Endothelial cell of umbilical vein (primary cell): ENCODE measurements around the gene LOXL3. TPM values are rescaled to one million over a fixed set of nuclear protein-coding genes. Genes with fewer than 3 reads are reported as not detected.

Experiments
- BruUV-seq: library from RNA; stranded (reverse); fragments of 400-500 nt; replicated peaks from 2 replicates; lab custom pipeline; 2021; lab: Mats Ljungman, UMichigan
- CTCF ChIA-PET: fragments of 300-600, 350-600 bp; sonication (Branson Sonifier 250); formaldehyde crosslinking; loops from one replicate; lab custom pipeline; 2021; ENCODE audit warnings: antibody characterized with exemption, inconsistent platforms; lab: Charles Lee
- POLR2A ChIA-PET: fragments of 300-600, 350-600 bp; sonication (Branson Sonifier 250); formaldehyde crosslinking; loops from one replicate; lab custom pipeline; 2021; ENCODE audit warnings: antibody characterized with exemption, inconsistent platforms; lab: Charles Lee
- DNase-seq: peaks from one replicate; pipeline ENCODE4 v3.0.0-alpha.2; 2011; ENCODE audit warnings: low read depth, low spot score
- FAIRE-seq: peaks from 2 replicates; lab custom pipeline; 2011; peaks lifted over from hg19 to GRCh38; lab: Jason Lieb, UNC
- H2AFZ ChIP-seq: 2 replicates; pipeline ENCODE4 v1.6.0; 2012; ENCODE audit warnings: low read depth, low read length, control low read depth, inconsistent platforms
- H3K27ac ChIP-seq: 2 replicates; pipeline ENCODE4 v1.5.1; 2011; ENCODE audit warnings: low read depth, mild to moderate bottlenecking, control low read depth, low read length, moderate library complexity; ENCODE audit not compliant: insufficient read depth
- H3K27me3 ChIP-seq, 2 experiments: 2 replicates each; pipeline versions ENCODE4 v1.6.0 to v1.6.1; 2011; ENCODE audit warnings: low read length in 2 of 2, mixed read lengths in 1 of 2; ENCODE audit not compliant: control insufficient read depth in 2 of 2, insufficient read depth in 2 of 2
- H3K36me3 ChIP-seq, 2 experiments: 2 replicates in 1 of 2; 3 replicates in 1 of 2; pipeline ENCODE4 v1.5.1; 2011; ENCODE audit warnings: low read length in 2 of 2, mild to moderate bottlenecking in 1 of 2, moderate library complexity in 1 of 2; ENCODE audit not compliant: control insufficient read depth in 2 of 2, insufficient read depth in 2 of 2; ENCODE audit errors: extremely low read depth in 1 of 2
- H3K4me1 ChIP-seq: 3 replicates; pipeline ENCODE4 v1.5.1; 2011; ENCODE audit warnings: mild to moderate bottlenecking, low read length; ENCODE audit not compliant: control insufficient read depth, insufficient read depth; ENCODE audit errors: extremely low read depth
- H3K4me2 ChIP-seq: 2 replicates; pipeline ENCODE4 v1.6.1; 2011; ENCODE audit warnings: low read length, control low read depth, mixed read lengths; ENCODE audit not compliant: insufficient read depth
- H3K4me3 ChIP-seq, 3 experiments: fragments of 200-600 bp in 1 of 3; sonication (generic), shearing (Covaris generic) in 1 of 3; replicated peaks in 1 of 3; 2 replicates each; pipeline ENCODE4 v1.5.1; 2011 to 2016; ENCODE audit warnings: control low read depth in 3 of 3, low read length in 3 of 3, mild to moderate bottlenecking in 2 of 3, inconsistent platforms in 1 of 3, low read depth in 1 of 3, moderate library complexity in 1 of 3; ENCODE audit not compliant: insufficient read depth in 1 of 3
- H3K79me2 ChIP-seq: 2 replicates; pipeline ENCODE4 v1.6.0; 2012; ENCODE audit warnings: low read length, inconsistent platforms; ENCODE audit not compliant: control insufficient read depth, insufficient read depth
- H3K9ac ChIP-seq: replicated peaks from 2 replicates; pipeline ENCODE3; 2011; ENCODE audit warnings: low read length, control low read depth; ENCODE audit not compliant: insufficient read depth; ENCODE audit errors: extremely low read depth
- H3K9me1 ChIP-seq: replicated peaks from 3 replicates; pipeline ENCODE4 v1.6.0; 2011; ENCODE audit warnings: mild to moderate bottlenecking, low read length; ENCODE audit not compliant: control insufficient read depth, insufficient read depth; ENCODE audit errors: extremely low read depth
- H3K9me3 ChIP-seq: replicated peaks from 2 replicates; pipeline ENCODE4 v1.5.1; 2012; ENCODE audit warnings: low read length, inconsistent platforms; ENCODE audit not compliant: control insufficient read depth, insufficient read depth
- H4K20me1 ChIP-seq: replicated peaks from 2 replicates; pipeline ENCODE3; 2011; ENCODE audit warnings: mild to moderate bottlenecking, low read length; ENCODE audit not compliant: control insufficient read depth, insufficient read depth; ENCODE audit errors: extremely low read depth
- EZH2 ChIP-seq: IDR thresholded peaks from 2 replicates; pipeline ENCODE4 v1.6.1; 2012; ENCODE audit warnings: borderline replicate concordance, low read depth, mild to moderate bottlenecking, moderate library complexity, low read length, inconsistent platforms; ENCODE audit not compliant: severe bottlenecking
- FOS ChIP-seq: IDR thresholded peaks from 2 replicates; pipeline ENCODE4 v1.6.1; 2011; ENCODE audit warnings: mild to moderate bottlenecking, low read length, moderate library complexity, borderline replicate concordance; ENCODE audit not compliant: insufficient read depth
- GATA2 ChIP-seq: IDR thresholded peaks from 2 replicates; pipeline ENCODE4 v1.7.0; 2011; ENCODE audit warnings: low read depth, mild to moderate bottlenecking, moderate library complexity, mixed read lengths, low read length; ENCODE audit not compliant: insufficient read length, insufficient read depth
- JUN ChIP-seq: IDR thresholded peaks from 2 replicates; pipeline ENCODE4 v1.6.1; 2011; ENCODE audit warnings: borderline replicate concordance, low read depth; ENCODE audit not compliant: insufficient read length, insufficient read depth
- MAX ChIP-seq: IDR thresholded peaks from 2 replicates; pipeline ENCODE4 v1.6.1; 2011; ENCODE audit not compliant: insufficient read depth, insufficient read length
- MYC ChIP-seq: IDR thresholded peaks from one replicate; pipeline ENCODE4 v1.6.1; 2011; ENCODE audit warnings: mild to moderate bottlenecking, low read depth, low read length
- POLR2A ChIP-seq: IDR thresholded peaks from 2 replicates; pipeline ENCODE4 v1.6.1; 2012; ENCODE audit warnings: low read depth, mild to moderate bottlenecking, control low read depth, low read length
- POLR2AphosphoS5 ChIP-seq: IDR thresholded peaks from 2 replicates; pipeline ENCODE4 v1.6.1; 2012; ENCODE audit warnings: low read depth, mild to moderate bottlenecking, control low read depth, low read length, moderate library complexity; ENCODE audit not compliant: insufficient read depth
- dilution Hi-C: fragments of 300-500 bp; cut with MboI; formaldehyde crosslinking; loops from one replicate; pipeline ENCODE4 v1.15.0; 2019; ENCODE audit warnings: low sequenced_read_pairs; ENCODE audit not compliant: extremely low pct_ligation_motif_present
- intact Hi-C: fragments of 100-400 bp; cut with micrococcal nuclease; formaldehyde crosslinking; loops from one replicate; pipeline ENCODE4 v1.10.0; 2022
- polyA plus RNA-seq, 4 experiments: library from polyadenylated mRNA; depleted of rRNA in 3 of 4; stranded (reverse) in 3 of 4; unstranded in 1 of 4; fragments of >200 nt; gene quantifications; 2 replicates each; pipeline versions ENCODE4 v1.2.1 to v1.2.3, GENCODE V29; 2011 to 2012; ENCODE audit warnings: missing spikeins in 1 of 4
- total RNA-seq: library from RNA; stranded (reverse); gene quantifications from 2 replicates; pipeline ENCODE4 v1.2.3, GENCODE V29; 2021
- TF ChIP-seq, protein P1 (sequence below), 2 donors: IDR thresholded peaks; 1 replicate in 1 of 2; 2 replicates in 1 of 2; pipeline ENCODE4 v1.5.1; 2011; ENCODE audit warnings: low read length in 2 of 2, mild to moderate bottlenecking in 2 of 2, moderate library complexity in 2 of 2, control low read depth in 1 of 2, inconsistent platforms in 1 of 2, low read depth in 1 of 2; ENCODE audit not compliant: insufficient read depth in 1 of 2; ENCODE audit errors: extremely low read depth in 1 of 2

Gene LOXL3
- total and polyA plus RNA-seq, 2 donors (not counting 3 experiments of a cell fraction or from before 2014, with no cell fraction given) = 0.95 to 1.3 TPM

DNA sequence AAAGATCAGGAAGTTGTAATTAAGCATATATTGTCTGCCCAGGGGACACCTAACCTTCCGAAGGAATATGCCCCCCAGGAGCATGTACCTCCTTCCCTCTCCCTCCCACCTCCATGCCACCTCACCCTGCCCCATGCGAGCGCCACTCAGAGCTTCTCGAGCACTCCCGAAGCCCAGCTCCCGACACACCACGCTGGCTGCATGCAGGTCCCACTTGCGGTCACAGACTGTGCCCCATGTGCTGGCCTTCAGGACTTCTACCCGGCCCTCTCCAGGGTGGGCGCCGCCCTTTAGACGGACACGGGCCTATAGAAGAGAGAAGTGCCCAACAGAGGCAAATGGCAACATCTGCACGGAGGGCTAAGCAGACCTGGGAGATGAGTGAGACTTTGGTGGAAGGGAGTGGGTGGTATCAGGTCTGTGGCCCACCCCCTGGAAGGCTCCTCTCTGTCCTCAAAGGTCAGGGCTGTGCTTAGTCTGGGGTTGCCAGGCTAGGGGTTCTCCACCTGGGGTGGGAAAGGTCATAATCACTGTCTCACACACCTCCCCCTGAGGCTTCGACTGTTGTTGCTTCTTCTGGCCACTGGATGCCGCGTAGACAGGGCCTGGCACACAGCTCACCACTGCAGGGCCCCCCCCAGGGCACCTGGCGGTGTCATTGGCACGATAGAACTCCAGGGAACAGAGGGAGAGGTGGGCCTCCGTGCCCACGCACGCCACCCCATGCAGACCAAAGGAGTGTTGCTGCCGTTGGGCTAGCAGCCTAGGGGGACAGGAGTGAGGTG, 17.4 kb downstream of the LOXL3 start:
- dilution Hi-C loops = no loop called here
- H2AFZ ChIP-seq = no peak overlapping the region
- H3K27ac ChIP-seq = no peak overlapping the region
- BruUV-seq = no TSS peak
- H3K27me3 ChIP-seq = peaks cover 13% of the 10 kb centered on the region in 2 experiments
- H3K9me3 ChIP-seq = no peaks in the 10 kb centered on the region
- no peaks in the 10 kb centered on the region for H4K20me1 ChIP-seq
- H3K36me3 ChIP-seq = peaks cover 0 to 10% of the 10 kb centered on the region in 2 experiments
- no peak overlapping the region for H3K9ac ChIP-seq
- H3K9me1 ChIP-seq = no peaks in the 10 kb centered on the region
- DNase-seq (no peak), FAIRE-seq (no peak)
- no peak for TF ChIP-seq POLR2AphosphoS5
- TF ChIP-seq POLR2A = no peak
- TF ChIP-seq FOS = no peak
- no peak for TF ChIP-seq MYC
- TF ChIP-seq EZH2 = no peak
- TF ChIP-seq GATA2 = no peak
- TF ChIP-seq JUN = no peak
- TF ChIP-seq, protein P1, sequence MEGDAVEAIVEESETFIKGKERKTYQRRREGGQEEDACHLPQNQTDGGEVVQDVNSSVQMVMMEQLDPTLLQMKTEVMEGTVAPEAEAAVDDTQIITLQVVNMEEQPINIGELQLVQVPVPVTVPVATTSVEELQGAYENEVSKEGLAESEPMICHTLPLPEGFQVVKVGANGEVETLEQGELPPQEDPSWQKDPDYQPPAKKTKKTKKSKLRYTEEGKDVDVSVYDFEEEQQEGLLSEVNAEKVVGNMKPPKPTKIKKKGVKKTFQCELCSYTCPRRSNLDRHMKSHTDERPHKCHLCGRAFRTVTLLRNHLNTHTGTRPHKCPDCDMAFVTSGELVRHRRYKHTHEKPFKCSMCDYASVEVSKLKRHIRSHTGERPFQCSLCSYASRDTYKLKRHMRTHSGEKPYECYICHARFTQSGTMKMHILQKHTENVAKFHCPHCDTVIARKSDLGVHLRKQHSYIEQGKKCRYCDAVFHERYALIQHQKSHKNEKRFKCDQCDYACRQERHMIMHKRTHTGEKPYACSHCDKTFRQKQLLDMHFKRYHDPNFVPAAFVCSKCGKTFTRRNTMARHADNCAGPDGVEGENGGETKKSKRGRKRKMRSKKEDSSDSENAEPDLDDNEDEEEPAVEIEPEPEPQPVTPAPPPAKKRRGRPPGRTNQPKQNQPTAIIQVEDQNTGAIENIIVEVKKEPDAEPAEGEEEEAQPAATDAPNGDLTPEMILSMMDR (IDR thresholded peaks at IDR 0.05; ENCODE audit: extremely low read depth in 1 of 2, insufficient read depth in 1 of 2, low read depth in 1 of 2, low read length in 2 of 2) = no peak
- no peak for TF ChIP-seq MAX
- peaks cover under 1% of the 10 kb centered on the region for H3K4me1 ChIP-seq
- H3K4me3 ChIP-seq = no peak overlapping the region
- H3K4me2 ChIP-seq = no peak overlapping the region
- POLR2A ChIA-PET = no interaction called here
- H3K79me2 ChIP-seq = no peaks in the 10 kb centered on the region
- CTCF ChIA-PET = interaction anchor here (1.8 kb wide), 1 partner anchor 52 kb away, joined by 5 read pairs; no protein-coding TSS in a partner anchor
- intact Hi-C loops = no loop called here
